ENCODE data around the gene ATP6V1B1.

The ATP6V1B1 gene

GRCh38 chr2:71000780-71001591, 65.3 kb downstream of the ATP6V1B1 start:
- H3K9me2 ChIP-seq (ENCODE audit: low read depth, low read length), result no peaks in the 10 kb centered on the region
- H3K9ac ChIP-seq (ENCODE audit: low read length), result peak overlapping the region; percentile 68
- TF ChIP-seq EZH2 (IDR thresholded peaks at IDR 0.05; ENCODE audit: borderline replicate concordance, low read length) (no peak), CTCF (IDR thresholded peaks at IDR 0.05; ENCODE audit: low read length) (peak; percentile 94)
- H3K9me3 ChIP-seq (ENCODE audit: low read length), result no peaks in the 10 kb centered on the region
- no peaks in the 10 kb centered on the region for H3F3A ChIP-seq (ENCODE audit: insufficient read depth, low read length)
- H2AFZ ChIP-seq (ENCODE audit: low read length), result peak overlapping the region; percentile 95
- H3K27ac ChIP-seq (ENCODE audit: low read depth, low read length, poor library complexity, severe bottlenecking), result no peak overlapping the region
- H3K79me2 ChIP-seq (ENCODE audit: insufficient read depth, low read length), result no peaks in the 10 kb centered on the region
- H3K4me3 ChIP-seq (ENCODE audit: low read depth, low read length, poor library complexity, severe bottlenecking), result peak overlapping the region; percentile 65
- no peaks in the 10 kb centered on the region for H3K36me3 ChIP-seq (ENCODE audit: insufficient read depth, low read length)
- peak overlapping the region; percentile 95 for H3K4me2 ChIP-seq (ENCODE audit: low read length)
- H3K4me1 ChIP-seq (ENCODE audit: insufficient read depth, low read length, severe bottlenecking), result peaks cover 15% of the 10 kb centered on the region
- H4K20me1 ChIP-seq (ENCODE audit: insufficient read depth, low read length), result no peaks in the 10 kb centered on the region
- H3K27me3 ChIP-seq (ENCODE audit: insufficient read depth, low read length), result no peaks in the 10 kb centered on the region

GRCh38 chr2:71001592-71001927, 65.9 kb downstream of the ATP6V1B1 start:
- no peak overlapping the region for H3K27ac ChIP-seq (ENCODE audit: low read depth, low read length, poor library complexity, severe bottlenecking)
- no peaks in the 10 kb centered on the region for H3K9me2 ChIP-seq (ENCODE audit: low read depth, low read length)

GRCh38 chr2:71001981-71002570, 66.4 kb downstream of the ATP6V1B1 start:
- H3K27me3 ChIP-seq (ENCODE audit: insufficient read depth, low read length), result no peaks in the 10 kb centered on the region
- no peak overlapping the region for H3K9ac ChIP-seq (ENCODE audit: low read length)
- H3F3A ChIP-seq (ENCODE audit: insufficient read depth, low read length), result no peaks in the 10 kb centered on the region
- TF ChIP-seq CTCF (IDR thresholded peaks at IDR 0.05; ENCODE audit: low read length) (no peak), EZH2 (IDR thresholded peaks at IDR 0.05; ENCODE audit: borderline replicate concordance, low read length) (no peak)
- peaks cover 15% of the 10 kb centered on the region for H3K4me1 ChIP-seq (ENCODE audit: insufficient read depth, low read length, severe bottlenecking)
- no peaks in the 10 kb centered on the region for H3K79me2 ChIP-seq (ENCODE audit: insufficient read depth, low read length)
- H4K20me1 ChIP-seq (ENCODE audit: insufficient read depth, low read length), result no peaks in the 10 kb centered on the region
- no peaks in the 10 kb centered on the region for H3K9me2 ChIP-seq (ENCODE audit: low read depth, low read length)
- no peak overlapping the region for H2AFZ ChIP-seq (ENCODE audit: low read length)
- H3K36me3 ChIP-seq (ENCODE audit: insufficient read depth, low read length), result no peaks in the 10 kb centered on the region
- no peaks in the 10 kb centered on the region for H3K9me3 ChIP-seq (ENCODE audit: low read length)
- H3K27ac ChIP-seq (ENCODE audit: low read depth, low read length, poor library complexity, severe bottlenecking), result no peak overlapping the region
- no peak overlapping the region for H3K4me3 ChIP-seq (ENCODE audit: low read depth, low read length, poor library complexity, severe bottlenecking)
- H3K4me2 ChIP-seq (ENCODE audit: low read length), result no peak overlapping the region

More at GRCh38 chr2:71001592-71001927, 65.9 kb downstream of the ATP6V1B1 start:
- H2AFZ ChIP-seq (ENCODE audit: low read length), result 0 out of 2 replicates have a peak overlapping the region, but pooled peaks have one; percentile 6
- TF ChIP-seq EZH2 (IDR thresholded peaks at IDR 0.05; ENCODE audit: borderline replicate concordance, low read length) (no peak), CTCF (IDR thresholded peaks at IDR 0.05; ENCODE audit: low read length) (no peak)
- H3K79me2 ChIP-seq (ENCODE audit: insufficient read depth, low read length), result no peaks in the 10 kb centered on the region
- no peaks in the 10 kb centered on the region for H3K36me3 ChIP-seq (ENCODE audit: insufficient read depth, low read length)
- no peaks in the 10 kb centered on the region for H3K9me3 ChIP-seq (ENCODE audit: low read length)
- no peaks in the 10 kb centered on the region for H4K20me1 ChIP-seq (ENCODE audit: insufficient read depth, low read length)
- H3K27me3 ChIP-seq (ENCODE audit: insufficient read depth, low read length), result no peaks in the 10 kb centered on the region
- H3K4me2 ChIP-seq (ENCODE audit: low read length), result peak overlapping the region; percentile 95
- no peaks in the 10 kb centered on the region for H3F3A ChIP-seq (ENCODE audit: insufficient read depth, low read length)
- no peak overlapping the region for H3K4me3 ChIP-seq (ENCODE audit: low read depth, low read length, poor library complexity, severe bottlenecking)
- H3K9ac ChIP-seq (ENCODE audit: low read length), result peak overlapping the region; percentile 68; the same call in 1 of the 2 replicates
- peaks cover 15% of the 10 kb centered on the region for H3K4me1 ChIP-seq (ENCODE audit: insufficient read depth, low read length, severe bottlenecking)

Data from OCI-LY1 (cell line).